AG09309 (cell line): ENCODE data around the gene SDF2.
"Not testable (repeated sequence)": the region's sequence is repeated elsewhere in the genome, so short reads cannot be mapped to it uniquely, and the experiment has no call there.

Experiments used
- DNase-seq: peaks from one replicate; pipeline ENCODE4 v3.0.0-alpha.2; 2010; ENCODE audit warnings: low read depth
- H3K4me3 ChIP-seq: 2 replicates; pipeline ENCODE4 v1.5.1; 2011; ENCODE audit warnings: mild to moderate bottlenecking, low read depth, low read length, moderate library complexity; ENCODE audit not compliant: control insufficient read depth
- CTCF ChIP-seq: IDR thresholded peaks from 2 replicates; pipeline ENCODE4 v1.5.1; 2011; ENCODE audit warnings: mild to moderate bottlenecking, low read depth, low read length, inconsistent platforms; ENCODE audit not compliant: insufficient read depth, control insufficient read depth; ENCODE audit errors: missing control alignments

SDF2 gene

GRCh38 chr17:28667870-28668269 is 6.2 kb upstream of the SDF2 start:
- no peak for TF ChIP-seq CTCF

GRCh38 chr17:28665994-28666393 is 4.3 kb upstream of the SDF2 start:
- TF ChIP-seq CTCF = no peak
- H3K4me3 ChIP-seq = no peak overlapping the region
- DNase-seq = no peak

More at GRCh38 chr17:28667870-28668269, 6.2 kb upstream of the SDF2 start:
- H3K4me3 ChIP-seq = no peak overlapping the region
- no peak for DNase-seq

GRCh38 chr17:28663723-28664122 is 2.0 kb upstream of the SDF2 start:
- TF ChIP-seq CTCF = no peak
- peak overlapping the region; percentile 1; the same call in 1 of the 2 replicates for H3K4me3 ChIP-seq
- DNase-seq = no peak

- H3K4me3 ChIP-seq = peak overlapping the region; percentile 72
- TF ChIP-seq CTCF = no peak
- no peak for DNase-seq
These were observed 772 bp upstream of the SDF2 start for GRCh38 chr17:28662527-28662829.

- DNase-seq = not testable (repeated sequence)
These were observed 2.2 kb downstream of the SDF2 start for GRCh38 chr17:28659497-28659881.

GRCh38 chr17:28658766-28659496 is 2.8 kb downstream of the SDF2 start:
- not testable (repeated sequence) for H3K4me3 ChIP-seq, DNase-seq

More at GRCh38 chr17:28659497-28659881, 2.2 kb downstream of the SDF2 start:
- not testable (repeated sequence) for H3K4me3 ChIP-seq

- DNase-seq, H3K4me3 ChIP-seq: not testable (repeated sequence)
These were observed 3.4 kb downstream of the SDF2 start for GRCh38 chr17:28658342-28658741.

- TF ChIP-seq CTCF = no peak
- no peak overlapping the region for H3K4me3 ChIP-seq
- DNase-seq = no peak
These were observed 4.0 kb downstream of the SDF2 start for GRCh38 chr17:28657756-28658155.
